GM12878 (cell line): ENCODE results near the gene FALEC. TPM values are rescaled to one million over a fixed set of nuclear protein-coding genes. Genes with fewer than 3 reads are reported as not detected.

Source experiments
- ATAC-seq: fragments of 200-7000 bp; cut with Tn5 transposase; 3 replicates; pipeline ENCODE4 v1.9.1; 2020; ENCODE audit warnings: mild to moderate bottlenecking, moderate library complexity
- BruUV-seq: library from RNA; stranded (reverse); fragments of 400-500 nt; replicated peaks from 2 replicates; lab custom pipeline; 2021; lab: Mats Ljungman, UMichigan
- CTCF ChIA-PET: fragments of 300-600 bp; sonication (Branson Sonifier 250); formaldehyde crosslinking; extraction: SDS; loops from one replicate; lab custom pipeline; 2021; ENCODE audit warnings: inconsistent platforms; lab: Yijun Ruan, JAX
- POLR2A ChIA-PET: fragments of 350-600 bp; formaldehyde crosslinking; extraction: SDS; loops from one replicate; lab custom pipeline; 2021; ENCODE audit warnings: inconsistent platforms; lab: Charles Lee
- RAD21 ChIA-PET: fragments of 300-600 bp; sonication (Branson Sonifier 250); formaldehyde crosslinking; loops from one replicate; lab custom pipeline; 2023; ENCODE audit warnings: antibody characterized with exemption; ENCODE audit not compliant: unreplicated experiment; lab: Charles Lee
- SMC1A ChIA-PET: fragments of 300-600 bp; sonication (Branson Sonifier 250); formaldehyde crosslinking; loops from one replicate; lab custom pipeline; 2023; ENCODE audit not compliant: unreplicated experiment, uncharacterized antibody; lab: Charles Lee
- DNase-seq: peaks from one replicate; pipeline ENCODE4 v3.0.0-alpha.2; 2011; ENCODE audit warnings: low read depth, low spot score
- FAIRE-seq: peaks from 3 replicates; lab custom pipeline; 2011; peaks lifted over from hg19 to GRCh38; lab: Jason Lieb, UNC
- H2AFZ ChIP-seq: 2 replicates; pipeline ENCODE4 v1.6.0; 2011; ENCODE audit warnings: low read depth, low read length, control low read depth; ENCODE audit not compliant: control insufficient read depth
- H3K27ac ChIP-seq: 2 replicates; pipeline ENCODE4 v1.5.1; 2011; ENCODE audit warnings: control low read depth; ENCODE audit not compliant: control insufficient read depth, insufficient read depth
- H3K27me3 ChIP-seq, 2 experiments: replicated peaks in 1 of 2; 2 replicates each; pipeline versions ENCODE4 v1.6.0 to v1.6.1; 2011; ENCODE audit warnings: low read length in 1 of 2; ENCODE audit not compliant: control insufficient read depth in 2 of 2, insufficient read depth in 2 of 2
- H3K36me3 ChIP-seq, 2 experiments: 2 replicates each; pipeline ENCODE4 v1.5.1; 2011; ENCODE audit warnings: low read length in 1 of 2; ENCODE audit not compliant: control insufficient read depth in 2 of 2, insufficient read depth in 2 of 2
- H3K4me1 ChIP-seq: 2 replicates; pipeline ENCODE4 v1.6.1; 2011; ENCODE audit warnings: mild to moderate bottlenecking, low read length, moderate library complexity, mixed read lengths; ENCODE audit not compliant: control insufficient read depth, insufficient read depth
- H3K4me2 ChIP-seq: 2 replicates; pipeline ENCODE4 v1.6.0; 2011; ENCODE audit warnings: control low read depth; ENCODE audit not compliant: control insufficient read depth, insufficient read depth
- H3K4me3 ChIP-seq: fragments of 200-600 bp; sonication (generic); 2 replicates; pipeline ENCODE4 v1.5.1; 2016
- H3K79me2 ChIP-seq: 2 replicates; pipeline ENCODE4 v1.6.0; 2011; ENCODE audit warnings: low read length; ENCODE audit not compliant: control insufficient read depth, insufficient read depth
- H3K9ac ChIP-seq: 2 replicates; pipeline ENCODE4 v1.8.0; 2011; ENCODE audit warnings: low read length, control low read depth, mixed read lengths; ENCODE audit not compliant: control insufficient read depth, insufficient read depth
- H3K9me3 ChIP-seq: replicated peaks from 3 replicates; pipeline ENCODE4 v1.5.1; 2011; ENCODE audit warnings: mild to moderate bottlenecking, low read length; ENCODE audit not compliant: control insufficient read depth, insufficient read depth
- H4K20me1 ChIP-seq: 2 replicates; pipeline ENCODE4 v1.6.0; 2011; ENCODE audit not compliant: control insufficient read depth, insufficient read depth
- CEBPB ChIP-seq, 2 experiments: fragments of 150-350 bp in 1 of 2; IDR thresholded peaks; 2 replicates each; pipeline ENCODE4 v1.6.1; 2012 to 2014; ENCODE audit warnings: low read depth in 2 of 2, low read length in 2 of 2, borderline replicate concordance in 1 of 2, inconsistent platforms in 1 of 2
- CREB1 ChIP-seq: IDR thresholded peaks from 2 replicates; pipeline ENCODE4 v1.6.1; 2012; ENCODE audit warnings: low read depth, mild to moderate bottlenecking, inconsistent platforms
- EED ChIP-seq: sonication (generic); IDR thresholded peaks from 2 replicates; pipeline ENCODE4 v1.6.1; 2016; ENCODE audit warnings: antibody characterized with exemption, low read depth
- EGR1 ChIP-seq, 2 experiments: IDR thresholded peaks; 1 replicate in 1 of 2; 2 replicates in 1 of 2; pipeline ENCODE4 v1.6.1; 2011 to 2012; ENCODE audit warnings: low read depth in 2 of 2, low read length in 2 of 2, borderline replicate concordance in 1 of 2, mild to moderate bottlenecking in 1 of 2, moderate library complexity in 1 of 2
- HDAC2 ChIP-seq: fragments of 200-600 bp; sonication (generic); IDR thresholded peaks from 2 replicates; pipeline ENCODE4 v1.6.1; 2017
- RBBP5 ChIP-seq: fragments of 200-600 bp; sonication (generic); conservative IDR thresholded peaks from 2 replicates; pipeline ENCODE4 v1.6.1; 2016
- SPI1 ChIP-seq: IDR thresholded peaks from 2 replicates; pipeline ENCODE4 v1.6.1; 2011; ENCODE audit warnings: low read depth, mild to moderate bottlenecking, low read length, moderate library complexity, borderline replicate concordance; ENCODE audit not compliant: insufficient read depth
- SRF ChIP-seq, 2 experiments: IDR thresholded peaks; 2 replicates each; pipeline ENCODE4 v1.6.1; 2011; ENCODE audit warnings: low read depth in 2 of 2, low read length in 2 of 2, mild to moderate bottlenecking in 1 of 2, moderate library complexity in 1 of 2
- YBX1 ChIP-seq: fragments of 450-650 bp; IDR thresholded peaks from 2 replicates; pipeline ENCODE4 v1.6.1; 2016; ENCODE audit warnings: antibody characterized with exemption
- WGBS: methylation state at CpG from one replicate; pipeline ENCODE4 v1.1.6; 2016; ENCODE audit warnings: low lambda C conversion rate; ENCODE audit not compliant: insufficient replicate concordance, insufficient coverage; ENCODE audit errors: missing lambda C conversion rate; 5-methylcytosine and 5-hydroxymethylcytosine counted together
- in situ Hi-C: fragments of 300-500 bp; cut with MboI; formaldehyde crosslinking; loops from 9 replicates; pipeline ENCODE4 v1.14.3; 2018; ENCODE audit warnings: mixed read lengths
- intact Hi-C: fragments of 100-400 bp; cut with micrococcal nuclease; formaldehyde crosslinking; loops from one replicate; pipeline ENCODE4 v1.14.2; 2022; ENCODE audit not compliant: unreplicated experiment
- polyA plus RNA-seq, 11 experiments: library from polyadenylated mRNA; depleted of rRNA in 4 of 11; unstranded in 6 of 11; stranded (reverse) in 5 of 11; fragments of >200 nt; fragmentation: Nextera tagmentation in 4 of 11; fragmentation: Illumina TruSeq in 1 of 11; extraction: Ambion mirVana in 4 of 11; extraction: Trizol in 1 of 11; gene quantifications; 1 replicate in 1 of 11; 2 replicates in 10 of 11; pipeline versions ENCODE4 v1.2.1 to v1.2.3, GENCODE V29; 2011 to 2016; ENCODE audit warnings: inconsistent platforms in 2 of 11, missing spikeins in 2 of 11, low read depth in 1 of 11
- total RNA-seq, 4 experiments: library from RNA; depleted of rRNA in 3 of 4; stranded (reverse); fragments of >200 nt in 3 of 4; fragmentation: Illumina TruSeq in 1 of 4; extraction: Trizol in 1 of 4; gene quantifications; 2 replicates each; pipeline versions ENCODE4 v1.2.1 to v1.2.3, GENCODE V29; 2013 to 2021
- TF ChIP-seq, protein P1 (sequence below): fragments of 450-650 bp; IDR thresholded peaks from 2 replicates; pipeline ENCODE4 v1.6.1; 2016; ENCODE audit warnings: mild to moderate bottlenecking
- TF ChIP-seq, protein P2 (sequence below): IDR thresholded peaks from 2 replicates; pipeline ENCODE4 v1.6.1; 2011; ENCODE audit warnings: borderline replicate concordance, low read depth, mild to moderate bottlenecking, moderate library complexity, low read length; ENCODE audit not compliant: insufficient read depth, poor library complexity, severe bottlenecking
- TF ChIP-seq, protein P3 (sequence below): IDR thresholded peaks from 2 replicates; pipeline ENCODE4 v1.6.1; 2012; ENCODE audit warnings: low read depth, low read length, improper control_type of control experiment
- TF ChIP-seq, protein P4 (sequence below): fragments of 150-350 bp; IDR thresholded peaks from 2 replicates; pipeline ENCODE4 v1.6.1; 2014; ENCODE audit warnings: mild to moderate bottlenecking, low read depth, low read length
- TF ChIP-seq, protein P5 (sequence below): IDR thresholded peaks from 2 replicates; pipeline ENCODE4 v1.6.1; 2011; ENCODE audit warnings: low read depth, mild to moderate bottlenecking, low read length, moderate library complexity, borderline replicate concordance; ENCODE audit errors: extremely low read depth

The FALEC gene
- total and polyA plus RNA-seq, 10 of the 15 experiments (the other 5 are each of a cell fraction or from before 2014, with no cell fraction given): 0.21 to 0.71 (median 0.32) TPM; not detected in 3

DNA sequence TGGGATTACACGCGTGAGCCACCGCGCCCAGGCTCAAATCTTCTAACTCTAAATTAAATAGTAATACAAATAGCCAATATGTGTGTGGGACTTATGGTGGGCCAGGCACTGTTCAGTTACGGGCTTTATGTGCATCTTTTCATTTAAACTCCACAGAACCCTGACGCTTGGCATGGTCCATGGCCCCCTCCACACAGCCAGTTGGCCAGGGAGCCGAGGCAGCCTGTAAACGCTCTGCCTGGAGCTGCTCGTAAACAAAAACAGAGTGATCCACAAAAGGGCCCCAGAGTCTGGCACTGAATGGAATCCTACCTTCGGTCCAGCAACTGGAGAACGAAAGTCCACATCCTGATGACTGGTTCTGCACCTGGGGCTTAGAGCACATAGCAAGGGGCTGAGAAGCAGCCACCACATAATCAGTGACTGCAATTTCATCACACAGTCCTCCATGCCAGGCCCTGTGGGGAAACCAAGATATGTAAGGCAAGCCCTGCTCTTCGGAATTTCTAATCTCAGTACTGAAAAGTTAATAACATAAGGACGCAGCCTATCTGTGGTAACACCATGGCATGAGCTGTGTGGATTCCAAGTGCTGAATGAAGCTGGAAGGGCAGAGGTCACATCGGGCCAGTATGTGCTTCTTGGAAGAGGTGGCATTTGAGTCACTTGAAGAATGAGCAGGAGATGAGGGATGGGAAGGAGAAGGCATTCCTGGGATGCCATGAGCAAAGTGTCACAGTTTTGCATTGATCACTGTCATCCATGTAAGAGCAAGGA, 20.1 kb downstream of the FALEC start:
- FAIRE-seq (no peak), ATAC-seq (no peak), DNase-seq (no peak)
- ChIA-PET POLR2A (interaction anchor here (0.6 kb wide), 1 partner anchor 16 kb away, joined by 3 read pairs; no protein-coding TSS in a partner anchor), SMC1A (interaction anchor here (0.9 kb wide), 2 partner anchors 9 to 157 kb away, joined by 3 read pairs; no protein-coding TSS in a partner anchor), CTCF (interaction anchor here (0.6 to 1.7 kb wide), 8 partner anchors 19 to 280 kb away, joined by 3 to 8 read pairs (median 3); partner anchors contain the start of gene FALEC), RAD21 (interaction anchor here (0.6 kb wide), 1 partner anchor 181 kb away, joined by 3 read pairs; no protein-coding TSS in a partner anchor)
- Histone ChIP-seq H3K4me1 (no peaks in the 10 kb centered on the region; the same call in 1 of the 2 replicates), H3K4me2 (no peak overlapping the region), H3K36me3 (no peaks in the 10 kb centered on the region), H3K79me2 (no peaks in the 10 kb centered on the region), H3K9me3 (no peaks in the 10 kb centered on the region), H2AFZ (no peak overlapping the region), H3K27me3 (no peaks in the 10 kb centered on the region), H3K27ac (no peak overlapping the region), H3K9ac (no peak overlapping the region), H4K20me1 (no peaks in the 10 kb centered on the region), H3K4me3 (no peak overlapping the region)
- no TSS peak for BruUV-seq
- intact Hi-C loops: no loop called here
- no peak for TF ChIP-seq YBX1
- TF ChIP-seq, protein P1, sequence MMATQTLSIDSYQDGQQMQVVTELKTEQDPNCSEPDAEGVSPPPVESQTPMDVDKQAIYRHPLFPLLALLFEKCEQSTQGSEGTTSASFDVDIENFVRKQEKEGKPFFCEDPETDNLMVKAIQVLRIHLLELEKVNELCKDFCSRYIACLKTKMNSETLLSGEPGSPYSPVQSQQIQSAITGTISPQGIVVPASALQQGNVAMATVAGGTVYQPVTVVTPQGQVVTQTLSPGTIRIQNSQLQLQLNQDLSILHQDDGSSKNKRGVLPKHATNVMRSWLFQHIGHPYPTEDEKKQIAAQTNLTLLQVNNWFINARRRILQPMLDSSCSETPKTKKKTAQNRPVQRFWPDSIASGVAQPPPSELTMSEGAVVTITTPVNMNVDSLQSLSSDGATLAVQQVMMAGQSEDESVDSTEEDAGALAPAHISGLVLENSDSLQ: no peak
- TF ChIP-seq, protein P2, sequence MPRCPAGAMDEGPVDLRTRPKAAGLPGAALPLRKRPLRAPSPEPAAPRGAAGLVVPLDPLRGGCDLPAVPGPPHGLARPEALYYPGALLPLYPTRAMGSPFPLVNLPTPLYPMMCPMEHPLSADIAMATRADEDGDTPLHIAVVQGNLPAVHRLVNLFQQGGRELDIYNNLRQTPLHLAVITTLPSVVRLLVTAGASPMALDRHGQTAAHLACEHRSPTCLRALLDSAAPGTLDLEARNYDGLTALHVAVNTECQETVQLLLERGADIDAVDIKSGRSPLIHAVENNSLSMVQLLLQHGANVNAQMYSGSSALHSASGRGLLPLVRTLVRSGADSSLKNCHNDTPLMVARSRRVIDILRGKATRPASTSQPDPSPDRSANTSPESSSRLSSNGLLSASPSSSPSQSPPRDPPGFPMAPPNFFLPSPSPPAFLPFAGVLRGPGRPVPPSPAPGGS: no peak
- TF ChIP-seq, protein P3, sequence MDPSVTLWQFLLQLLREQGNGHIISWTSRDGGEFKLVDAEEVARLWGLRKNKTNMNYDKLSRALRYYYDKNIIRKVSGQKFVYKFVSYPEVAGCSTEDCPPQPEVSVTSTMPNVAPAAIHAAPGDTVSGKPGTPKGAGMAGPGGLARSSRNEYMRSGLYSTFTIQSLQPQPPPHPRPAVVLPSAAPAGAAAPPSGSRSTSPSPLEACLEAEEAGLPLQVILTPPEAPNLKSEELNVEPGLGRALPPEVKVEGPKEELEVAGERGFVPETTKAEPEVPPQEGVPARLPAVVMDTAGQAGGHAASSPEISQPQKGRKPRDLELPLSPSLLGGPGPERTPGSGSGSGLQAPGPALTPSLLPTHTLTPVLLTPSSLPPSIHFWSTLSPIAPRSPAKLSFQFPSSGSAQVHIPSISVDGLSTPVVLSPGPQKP: no peak
- TF ChIP-seq EGR1 (IDR thresholded peaks at IDR 0.05; ENCODE audit: borderline replicate concordance in 1 of 2, low read depth in 2 of 2, low read length in 2 of 2): no peak
- no peak for TF ChIP-seq CREB1
- no peak for TF ChIP-seq EED
- TF ChIP-seq, protein P4, sequence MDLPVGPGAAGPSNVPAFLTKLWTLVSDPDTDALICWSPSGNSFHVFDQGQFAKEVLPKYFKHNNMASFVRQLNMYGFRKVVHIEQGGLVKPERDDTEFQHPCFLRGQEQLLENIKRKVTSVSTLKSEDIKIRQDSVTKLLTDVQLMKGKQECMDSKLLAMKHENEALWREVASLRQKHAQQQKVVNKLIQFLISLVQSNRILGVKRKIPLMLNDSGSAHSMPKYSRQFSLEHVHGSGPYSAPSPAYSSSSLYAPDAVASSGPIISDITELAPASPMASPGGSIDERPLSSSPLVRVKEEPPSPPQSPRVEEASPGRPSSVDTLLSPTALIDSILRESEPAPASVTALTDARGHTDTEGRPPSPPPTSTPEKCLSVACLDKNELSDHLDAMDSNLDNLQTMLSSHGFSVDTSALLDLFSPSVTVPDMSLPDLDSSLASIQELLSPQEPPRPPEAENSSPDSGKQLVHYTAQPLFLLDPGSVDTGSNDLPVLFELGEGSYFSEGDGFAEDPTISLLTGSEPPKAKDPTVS: no peak
- no peak for TF ChIP-seq SRF (IDR thresholded peaks at IDR 0.05; ENCODE audit: low read depth in 2 of 2, low read length in 2 of 2)
- TF ChIP-seq SPI1: no peak
- TF ChIP-seq RBBP5: no peak
- TF ChIP-seq, protein P5, sequence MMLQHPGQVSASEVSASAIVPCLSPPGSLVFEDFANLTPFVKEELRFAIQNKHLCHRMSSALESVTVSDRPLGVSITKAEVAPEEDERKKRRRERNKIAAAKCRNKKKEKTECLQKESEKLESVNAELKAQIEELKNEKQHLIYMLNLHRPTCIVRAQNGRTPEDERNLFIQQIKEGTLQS: no peak
- TF ChIP-seq CEBPB (IDR thresholded peaks at IDR 0.05; ENCODE audit: borderline replicate concordance in 1 of 2, low read depth in 2 of 2, low read length in 2 of 2): no peak
- TF ChIP-seq HDAC2: no peak
- 57% methylated on average over 14 of the region's 14 CpGs for WGBS
- in situ Hi-C loops: no loop called here
